Ramos (cell line): ENCODE measurements around the gene ZNF558.
"Not testable (repeated sequence)": the region's sequence is repeated elsewhere in the genome, so short reads cannot be mapped to it uniquely, and the experiment has no call there.

ENCODE experiments used
- in situ Hi-C: fragments of 300-500 bp; cut with MboI; formaldehyde crosslinking; loops from one replicate; pipeline ENCODE4 v1.14.3; 2022; ENCODE audit warnings: low sequenced_read_pairs; ENCODE audit not compliant: unreplicated experiment

The ZNF558 gene

DNA sequence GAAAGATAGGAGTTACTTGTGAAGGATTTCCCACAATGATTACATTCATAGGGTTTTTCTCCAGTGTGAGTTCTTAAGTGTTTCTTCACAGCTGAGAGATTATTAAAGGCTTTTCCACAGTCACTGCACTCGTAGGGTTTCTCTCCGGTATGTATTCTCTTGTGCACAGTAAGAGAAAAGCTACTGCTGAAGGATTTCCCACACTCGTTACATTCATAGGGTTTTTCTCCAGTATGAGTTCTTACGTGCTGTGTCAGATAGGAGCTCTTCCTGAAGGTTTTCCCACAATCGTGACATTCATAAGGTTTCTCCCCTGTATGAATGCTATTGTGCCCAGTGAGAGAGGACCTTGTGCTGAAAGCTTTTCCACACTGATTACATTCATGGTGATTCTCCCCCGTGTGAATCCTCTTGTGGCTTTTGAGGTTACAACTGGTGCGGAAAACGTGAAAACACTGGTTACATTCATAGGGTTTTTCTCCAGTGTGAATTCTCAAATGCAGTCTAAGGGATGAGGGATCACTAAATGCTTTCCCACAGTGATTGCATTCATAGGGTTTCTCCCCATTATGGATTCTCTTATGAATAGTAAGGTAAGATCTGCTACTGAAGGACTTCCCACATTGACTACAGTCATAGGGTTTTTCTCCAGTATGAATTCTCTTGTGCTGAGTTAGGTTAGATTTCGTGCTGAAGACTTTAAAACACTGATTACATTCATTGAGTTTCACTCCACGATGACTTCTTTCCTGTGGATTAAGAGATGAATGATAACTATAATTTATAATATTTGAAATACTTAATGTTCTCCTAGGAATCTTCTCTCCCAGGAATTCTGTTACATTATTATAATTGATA, 20.6 kb downstream of the ZNF558 start:
- in situ Hi-C loops, result no loop called here

DNA sequence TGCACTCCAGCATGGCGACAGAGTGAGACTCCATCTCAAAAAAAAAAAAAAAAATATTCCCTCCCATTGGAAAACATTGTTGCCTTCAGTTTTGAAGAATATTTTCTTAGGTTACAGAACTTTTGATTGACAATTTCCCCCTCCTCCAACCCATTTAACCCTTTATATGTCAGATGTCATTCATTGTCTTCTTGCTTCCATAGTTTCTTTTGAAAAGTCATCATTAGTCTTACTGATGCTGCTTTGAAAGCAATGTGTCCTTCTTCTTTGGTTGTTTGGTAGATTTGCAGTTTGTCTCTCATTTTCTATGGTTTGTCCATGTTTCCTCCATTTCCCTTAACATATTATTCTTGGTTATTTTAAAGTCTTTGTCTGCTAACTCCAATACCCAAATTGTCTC, 25.4 kb downstream of the ZNF558 start:
- in situ Hi-C loops, result no loop called here

DNA sequence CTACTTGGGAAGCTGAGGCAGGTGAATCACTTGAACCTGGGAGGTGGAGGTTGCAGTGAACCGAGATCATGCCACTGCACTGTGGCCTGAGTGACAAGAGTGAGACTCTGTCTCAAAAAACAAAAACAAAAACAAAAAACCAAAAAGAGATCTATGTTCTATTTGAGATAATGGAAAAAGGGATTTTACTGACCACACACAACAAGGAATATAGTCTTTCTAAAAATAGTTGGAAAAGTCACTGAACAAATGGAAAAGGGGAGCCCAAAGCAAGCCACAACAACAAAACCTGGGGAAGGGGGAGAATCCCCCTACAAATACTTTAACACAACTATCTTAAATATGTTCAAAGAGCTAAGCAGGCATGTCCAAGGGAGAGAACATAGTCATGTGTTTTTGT, 37.3 kb downstream of the ZNF558 start:
- in situ Hi-C loops, result no loop called here

DNA sequence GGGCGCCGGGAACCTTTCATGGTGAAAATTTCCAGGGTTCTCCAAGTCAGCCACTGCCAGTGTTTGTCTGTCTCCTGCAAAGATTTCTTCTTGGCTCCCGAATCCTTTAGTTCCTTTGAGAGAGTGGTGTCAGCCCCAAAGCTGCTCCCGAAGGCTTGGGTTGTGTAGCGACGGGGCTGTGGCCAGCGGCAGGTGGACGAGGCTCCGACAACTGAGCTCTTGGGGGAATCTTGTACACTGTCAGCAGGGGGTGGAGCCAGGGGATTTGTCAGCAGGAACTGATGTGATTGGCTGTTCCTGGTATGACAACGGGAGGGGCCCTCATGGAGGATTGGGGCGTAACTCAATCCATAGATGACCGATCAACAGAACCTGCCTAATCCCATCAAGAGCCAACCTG, 58.5 kb downstream of the ZNF558 start:
- in situ Hi-C loops, result not testable (repeated sequence)

DNA sequence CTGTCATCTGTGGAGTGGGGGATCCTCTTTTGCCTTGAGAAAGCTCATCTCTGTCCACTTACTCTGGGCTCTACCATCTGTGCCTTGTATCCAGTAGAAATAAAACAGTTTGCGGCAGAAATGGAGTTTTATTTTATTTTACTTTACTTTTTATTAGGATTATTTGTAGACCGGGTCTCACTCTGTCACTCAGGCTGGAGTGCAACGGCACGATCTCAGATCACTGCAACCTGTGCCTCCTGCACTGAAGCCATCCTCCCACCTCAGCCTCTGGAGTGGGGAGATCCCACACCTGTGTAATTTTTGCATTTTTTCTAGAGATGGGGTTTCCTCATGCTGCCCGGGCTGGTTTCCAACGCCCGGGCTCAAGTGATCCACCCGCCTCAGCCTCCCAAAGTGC, 62.8 kb downstream of the ZNF558 start:
- in situ Hi-C loops, result not testable (repeated sequence)

DNA sequence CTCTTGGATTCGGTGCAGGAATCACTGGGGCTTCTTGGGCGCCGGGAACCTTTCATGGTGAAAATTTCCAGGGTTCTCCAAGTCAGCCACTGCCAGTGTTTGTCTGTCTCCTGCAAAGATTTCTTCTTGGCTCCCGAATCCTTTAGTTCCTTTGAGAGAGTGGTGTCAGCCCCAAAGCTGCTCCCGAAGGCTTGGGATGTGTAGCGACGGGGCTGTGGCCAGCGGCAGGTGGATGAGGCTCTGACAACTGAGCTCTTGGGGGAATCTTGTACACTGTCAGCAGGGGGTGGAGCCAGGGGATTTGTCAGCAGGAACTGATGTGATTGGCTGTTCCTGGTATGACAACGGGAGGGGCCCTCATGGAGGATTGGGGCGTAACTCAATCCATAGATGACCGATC, 64.8 kb downstream of the ZNF558 start:
- in situ Hi-C loops, result not testable (repeated sequence)
